Thyroid gland (tissue), 4 donors: ENCODE results near the gene ADCY4. TPM values are rescaled to one million over a fixed set of nuclear protein-coding genes. Genes with fewer than 3 reads are reported as not detected.
A peak's percentile ranks its signal among the peaks of the same experiment; 100 is the strongest.

ENCODE experiments used
- DNase-seq, 2 donors: peaks; one replicate each; pipeline ENCODE4 v3.0.0-alpha.2; 2019
- H3K27ac ChIP-seq, 3 donors: fragments of 200-600 bp; sonication (generic); 1 replicate in 2 of 3; 2 replicates in 1 of 3; pipeline ENCODE4 v1.5.1; 2016 to 2019; ENCODE audit warnings: mild to moderate bottlenecking in 1 of 3, moderate library complexity in 1 of 3
- H3K27me3 ChIP-seq: fragments of 200-600 bp; sonication (generic); one replicate; pipeline ENCODE4 v1.5.1; 2019
- H3K36me3 ChIP-seq, 2 donors: fragments of 200-600 bp; sonication (generic); one replicate each; pipeline ENCODE4 v1.5.1; 2016 to 2019
- H3K4me1 ChIP-seq, 2 donors: fragments of 200-600 bp; sonication (generic); one replicate each; pipeline ENCODE4 v1.5.1; 2017 to 2019
- H3K4me3 ChIP-seq, 3 donors: fragments of 200-600 bp; sonication (generic); replicated peaks in 1 of 3; 1 replicate in 2 of 3; 2 replicates in 1 of 3; pipeline ENCODE4 v1.5.1; 2016; ENCODE audit warnings: mild to moderate bottlenecking in 1 of 3
- H3K9me3 ChIP-seq: fragments of 200-600 bp; sonication (generic); one replicate; pipeline ENCODE4 v1.5.1; 2017
- POLR2A ChIP-seq, 2 donors: fragments of 450-650 bp; IDR thresholded peaks; one replicate each; pipeline ENCODE4 v1.6.1; 2017; ENCODE audit warnings: antibody characterized with exemption in 2 of 2, mild to moderate bottlenecking in 2 of 2, moderate library complexity in 1 of 2
- WGBS, 2 donors: methylation state at CpG; one replicate each; pipeline ENCODE4 v1.1.5; 2017; 5-methylcytosine and 5-hydroxymethylcytosine counted together
- intact Hi-C: fragments of 100-400 bp; cut with DNase I; formaldehyde crosslinking; loops from one replicate; pipeline ENCODE4 v1.15.1; 2023
- total RNA-seq, 4 donors: library from RNA; depleted of rRNA; stranded (reverse); fragments of >200 nt; gene quantifications; one replicate each; pipeline ENCODE4 v1.2.3, GENCODE V29; 2016
- TF ChIP-seq, protein P1 (sequence below), 6 experiments: fragments of 200-600 bp in 3 of 6; fragments of 450-650 bp in 3 of 6; sonication (generic) in 3 of 6; IDR thresholded peaks; one replicate each; pipeline ENCODE4 v1.5.1; 2016 to 2019; ENCODE audit warnings: antibody characterized with exemption in 6 of 6, mild to moderate bottlenecking in 2 of 6, inconsistent platforms in 1 of 6, moderate library complexity in 1 of 6

ADCY4 gene
- total RNA-seq, 4 donors from 2014 or later: 35.2 to 65.4 (median 48.8) TPM

DNA sequence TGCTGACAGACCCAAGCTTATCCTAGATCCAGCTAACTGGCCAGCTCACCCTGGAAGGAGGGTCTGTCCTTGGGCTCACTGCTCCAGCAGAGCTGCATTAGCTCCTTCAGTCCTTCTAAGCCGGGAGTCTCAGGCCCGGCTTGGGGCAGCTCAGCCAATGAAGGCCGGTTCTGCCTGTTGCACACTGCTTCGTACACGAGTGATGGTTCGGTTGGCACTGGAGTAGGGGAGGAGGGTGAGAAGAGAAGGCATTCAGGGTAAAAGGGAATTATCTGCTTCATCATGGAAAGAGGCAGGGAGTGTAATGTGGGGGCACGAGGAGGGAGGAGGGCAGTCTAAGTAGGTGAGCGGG, 2.9 kb upstream of the ADCY4 start:
- TF ChIP-seq POLR2A (IDR thresholded peaks at IDR 0.05): no peak
- TF ChIP-seq, protein P1, sequence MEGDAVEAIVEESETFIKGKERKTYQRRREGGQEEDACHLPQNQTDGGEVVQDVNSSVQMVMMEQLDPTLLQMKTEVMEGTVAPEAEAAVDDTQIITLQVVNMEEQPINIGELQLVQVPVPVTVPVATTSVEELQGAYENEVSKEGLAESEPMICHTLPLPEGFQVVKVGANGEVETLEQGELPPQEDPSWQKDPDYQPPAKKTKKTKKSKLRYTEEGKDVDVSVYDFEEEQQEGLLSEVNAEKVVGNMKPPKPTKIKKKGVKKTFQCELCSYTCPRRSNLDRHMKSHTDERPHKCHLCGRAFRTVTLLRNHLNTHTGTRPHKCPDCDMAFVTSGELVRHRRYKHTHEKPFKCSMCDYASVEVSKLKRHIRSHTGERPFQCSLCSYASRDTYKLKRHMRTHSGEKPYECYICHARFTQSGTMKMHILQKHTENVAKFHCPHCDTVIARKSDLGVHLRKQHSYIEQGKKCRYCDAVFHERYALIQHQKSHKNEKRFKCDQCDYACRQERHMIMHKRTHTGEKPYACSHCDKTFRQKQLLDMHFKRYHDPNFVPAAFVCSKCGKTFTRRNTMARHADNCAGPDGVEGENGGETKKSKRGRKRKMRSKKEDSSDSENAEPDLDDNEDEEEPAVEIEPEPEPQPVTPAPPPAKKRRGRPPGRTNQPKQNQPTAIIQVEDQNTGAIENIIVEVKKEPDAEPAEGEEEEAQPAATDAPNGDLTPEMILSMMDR (IDR thresholded peaks at IDR 0.05): no peak
- DNase-seq: peak; percentile 79 to 81
- Histone ChIP-seq H3K27me3 (no peaks in the 10 kb centered on the region), H3K36me3 (no peaks in the 10 kb centered on the region), H3K4me3 (no peak overlapping the region), H3K9me3 (no peaks in the 10 kb centered on the region), H3K27ac (peak overlapping the region in 1 of 3 donors; percentile 71), H3K4me1 (peaks cover 11 to 70% of the 10 kb centered on the region in 2 donors)
- 53% methylated on average over 8 of the region's 8 CpGs for WGBS, 2 donors
- intact Hi-C loops: no loop called here

GRCh38 chr14:24337144-24337823, 2.4 kb upstream of the ADCY4 start:
- Histone ChIP-seq H3K4me3 (no peak overlapping the region), H3K9me3 (no peaks in the 10 kb centered on the region), H3K36me3 (no peaks in the 10 kb centered on the region), H3K27ac (peak overlapping the region in 1 of 3 donors; percentile 71), H3K4me1 (peaks cover 16 to 76% of the 10 kb centered on the region in 2 donors), H3K27me3 (no peaks in the 10 kb centered on the region)
- intact Hi-C loops: no loop called here
- no peak for DNase-seq
- WGBS, 2 donors: 89% methylated on average over 6 to 7 of the region's 7 CpGs
- no peak for TF ChIP-seq POLR2A (IDR thresholded peaks at IDR 0.05)
- TF ChIP-seq, protein P1 (IDR thresholded peaks at IDR 0.05): no peak

GRCh38 chr14:24335461-24336171, 745 bp upstream of the ADCY4 start:
- Histone ChIP-seq H3K4me1 (peaks cover 21 to 80% of the 10 kb centered on the region in 2 donors), H3K27ac (peak overlapping the region in 2 of 3 donors; percentile 54 to 68), H3K36me3 (no peaks in the 10 kb centered on the region), H3K9me3 (no peaks in the 10 kb centered on the region), H3K4me3 (peak overlapping the region in 1 of 3 donors; percentile 47), H3K27me3 (no peaks in the 10 kb centered on the region)
- intact Hi-C loops: loop anchor here (2.0 kb wide), 1 partner anchor 101 kb away; no protein-coding TSS in a partner anchor
- 78 to 80% methylated on average over 12 of the region's 12 CpGs for WGBS, 2 donors
- TF ChIP-seq, protein P1 (IDR thresholded peaks at IDR 0.05): no peak
- TF ChIP-seq POLR2A (IDR thresholded peaks at IDR 0.05): no peak
- no peak for DNase-seq

GRCh38 chr14:24332268-24332993, 2.4 kb downstream of the ADCY4 start:
- peak; percentile 82 to 83 for DNase-seq
- Histone ChIP-seq H3K27ac (peak overlapping the region in 1 of 3 donors; percentile 44), H3K36me3 (no peaks in the 10 kb centered on the region), H3K4me3 (peak overlapping the region in 1 of 3 donors; percentile 19), H3K27me3 (no peaks in the 10 kb centered on the region), H3K4me1 (peaks cover 21 to 55% of the 10 kb centered on the region in 2 donors), H3K9me3 (no peaks in the 10 kb centered on the region)
- intact Hi-C loops: loop anchor here (2.0 to 5.0 kb wide), 2 partner anchors 35 to 98 kb away; partner anchors contain the start of gene NFATC4
- 19 to 21% methylated on average over 25 to 46 of the region's 56 CpGs for WGBS, 2 donors
- TF ChIP-seq POLR2A (IDR thresholded peaks at IDR 0.05): no peak
- TF ChIP-seq, protein P1 (IDR thresholded peaks at IDR 0.05): peak; percentile 53 to 87 (median 73)
